Endothelial cell of umbilical vein (primary cell): ENCODE data around the gene CTSA. TPM values are rescaled to one million over a fixed set of nuclear protein-coding genes. Genes with fewer than 3 reads are reported as not detected.

Experiments
- BruUV-seq: library from RNA; stranded (reverse); fragments of 400-500 nt; replicated peaks from 2 replicates; lab custom pipeline; 2021; lab: Mats Ljungman, UMichigan
- CTCF ChIA-PET: fragments of 300-600, 350-600 bp; sonication (Branson Sonifier 250); formaldehyde crosslinking; loops from one replicate; lab custom pipeline; 2021; ENCODE audit warnings: antibody characterized with exemption, inconsistent platforms; lab: Charles Lee
- POLR2A ChIA-PET: fragments of 300-600, 350-600 bp; sonication (Branson Sonifier 250); formaldehyde crosslinking; loops from one replicate; lab custom pipeline; 2021; ENCODE audit warnings: antibody characterized with exemption, inconsistent platforms; lab: Charles Lee
- DNase-seq: peaks from one replicate; pipeline ENCODE4 v3.0.0-alpha.2; 2011; ENCODE audit warnings: low read depth, low spot score
- FAIRE-seq: peaks from 2 replicates; lab custom pipeline; 2011; peaks lifted over from hg19 to GRCh38; lab: Jason Lieb, UNC
- H2AFZ ChIP-seq: 2 replicates; pipeline ENCODE4 v1.6.0; 2012; ENCODE audit warnings: low read depth, low read length, control low read depth, inconsistent platforms
- H3K27ac ChIP-seq: 2 replicates; pipeline ENCODE4 v1.5.1; 2011; ENCODE audit warnings: low read depth, mild to moderate bottlenecking, control low read depth, low read length, moderate library complexity; ENCODE audit not compliant: insufficient read depth
- H3K27me3 ChIP-seq, 2 experiments: 2 replicates each; pipeline versions ENCODE4 v1.6.0 to v1.6.1; 2011; ENCODE audit warnings: low read length in 2 of 2, mixed read lengths in 1 of 2; ENCODE audit not compliant: control insufficient read depth in 2 of 2, insufficient read depth in 2 of 2
- H3K36me3 ChIP-seq, 2 experiments: 2 replicates in 1 of 2; 3 replicates in 1 of 2; pipeline ENCODE4 v1.5.1; 2011; ENCODE audit warnings: low read length in 2 of 2, mild to moderate bottlenecking in 1 of 2, moderate library complexity in 1 of 2; ENCODE audit not compliant: control insufficient read depth in 2 of 2, insufficient read depth in 2 of 2; ENCODE audit errors: extremely low read depth in 1 of 2
- H3K4me1 ChIP-seq: 3 replicates; pipeline ENCODE4 v1.5.1; 2011; ENCODE audit warnings: mild to moderate bottlenecking, low read length; ENCODE audit not compliant: control insufficient read depth, insufficient read depth; ENCODE audit errors: extremely low read depth
- H3K4me2 ChIP-seq: 2 replicates; pipeline ENCODE4 v1.6.1; 2011; ENCODE audit warnings: low read length, control low read depth, mixed read lengths; ENCODE audit not compliant: insufficient read depth
- H3K4me3 ChIP-seq, 3 experiments: fragments of 200-600 bp in 1 of 3; sonication (generic), shearing (Covaris generic) in 1 of 3; replicated peaks in 1 of 3; 2 replicates each; pipeline ENCODE4 v1.5.1; 2011 to 2016; ENCODE audit warnings: control low read depth in 3 of 3, low read length in 3 of 3, mild to moderate bottlenecking in 2 of 3, inconsistent platforms in 1 of 3, low read depth in 1 of 3, moderate library complexity in 1 of 3; ENCODE audit not compliant: insufficient read depth in 1 of 3
- H3K79me2 ChIP-seq: 2 replicates; pipeline ENCODE4 v1.6.0; 2012; ENCODE audit warnings: low read length, inconsistent platforms; ENCODE audit not compliant: control insufficient read depth, insufficient read depth
- H3K9ac ChIP-seq: replicated peaks from 2 replicates; pipeline ENCODE3; 2011; ENCODE audit warnings: low read length, control low read depth; ENCODE audit not compliant: insufficient read depth; ENCODE audit errors: extremely low read depth
- H3K9me1 ChIP-seq: replicated peaks from 3 replicates; pipeline ENCODE4 v1.6.0; 2011; ENCODE audit warnings: mild to moderate bottlenecking, low read length; ENCODE audit not compliant: control insufficient read depth, insufficient read depth; ENCODE audit errors: extremely low read depth
- H3K9me3 ChIP-seq: replicated peaks from 2 replicates; pipeline ENCODE4 v1.5.1; 2012; ENCODE audit warnings: low read length, inconsistent platforms; ENCODE audit not compliant: control insufficient read depth, insufficient read depth
- H4K20me1 ChIP-seq: replicated peaks from 2 replicates; pipeline ENCODE3; 2011; ENCODE audit warnings: mild to moderate bottlenecking, low read length; ENCODE audit not compliant: control insufficient read depth, insufficient read depth; ENCODE audit errors: extremely low read depth
- EZH2 ChIP-seq: IDR thresholded peaks from 2 replicates; pipeline ENCODE4 v1.6.1; 2012; ENCODE audit warnings: borderline replicate concordance, low read depth, mild to moderate bottlenecking, moderate library complexity, low read length, inconsistent platforms; ENCODE audit not compliant: severe bottlenecking
- FOS ChIP-seq: IDR thresholded peaks from 2 replicates; pipeline ENCODE4 v1.6.1; 2011; ENCODE audit warnings: mild to moderate bottlenecking, low read length, moderate library complexity, borderline replicate concordance; ENCODE audit not compliant: insufficient read depth
- GATA2 ChIP-seq: IDR thresholded peaks from 2 replicates; pipeline ENCODE4 v1.7.0; 2011; ENCODE audit warnings: low read depth, mild to moderate bottlenecking, moderate library complexity, mixed read lengths, low read length; ENCODE audit not compliant: insufficient read length, insufficient read depth
- JUN ChIP-seq: IDR thresholded peaks from 2 replicates; pipeline ENCODE4 v1.6.1; 2011; ENCODE audit warnings: borderline replicate concordance, low read depth; ENCODE audit not compliant: insufficient read length, insufficient read depth
- MYC ChIP-seq: IDR thresholded peaks from one replicate; pipeline ENCODE4 v1.6.1; 2011; ENCODE audit warnings: mild to moderate bottlenecking, low read depth, low read length
- POLR2A ChIP-seq: IDR thresholded peaks from 2 replicates; pipeline ENCODE4 v1.6.1; 2012; ENCODE audit warnings: low read depth, mild to moderate bottlenecking, control low read depth, low read length
- POLR2AphosphoS5 ChIP-seq: IDR thresholded peaks from 2 replicates; pipeline ENCODE4 v1.6.1; 2012; ENCODE audit warnings: low read depth, mild to moderate bottlenecking, control low read depth, low read length, moderate library complexity; ENCODE audit not compliant: insufficient read depth
- dilution Hi-C: fragments of 300-500 bp; cut with MboI; formaldehyde crosslinking; loops from one replicate; pipeline ENCODE4 v1.15.0; 2019; ENCODE audit warnings: low sequenced_read_pairs; ENCODE audit not compliant: extremely low pct_ligation_motif_present
- intact Hi-C: fragments of 100-400 bp; cut with micrococcal nuclease; formaldehyde crosslinking; loops from one replicate; pipeline ENCODE4 v1.10.0; 2022
- polyA plus RNA-seq, 4 experiments: library from polyadenylated mRNA; depleted of rRNA in 3 of 4; stranded (reverse) in 3 of 4; unstranded in 1 of 4; fragments of >200 nt; gene quantifications; 2 replicates each; pipeline versions ENCODE4 v1.2.1 to v1.2.3, GENCODE V29; 2011 to 2012; ENCODE audit warnings: missing spikeins in 1 of 4
- total RNA-seq: library from RNA; stranded (reverse); gene quantifications from 2 replicates; pipeline ENCODE4 v1.2.3, GENCODE V29; 2021
- TF ChIP-seq, protein P1 (sequence below): IDR thresholded peaks from 2 replicates; pipeline ENCODE4 v1.6.1; 2011; ENCODE audit not compliant: insufficient read depth, insufficient read length
- TF ChIP-seq, protein P2 (sequence below), 2 donors: IDR thresholded peaks; 1 replicate in 1 of 2; 2 replicates in 1 of 2; pipeline ENCODE4 v1.5.1; 2011; ENCODE audit warnings: low read length in 2 of 2, mild to moderate bottlenecking in 2 of 2, moderate library complexity in 2 of 2, control low read depth in 1 of 2, inconsistent platforms in 1 of 2, low read depth in 1 of 2; ENCODE audit not compliant: insufficient read depth in 1 of 2; ENCODE audit errors: extremely low read depth in 1 of 2

The CTSA gene
- total and polyA plus RNA-seq, 2 donors (not counting 3 experiments of a cell fraction or from before 2014, with no cell fraction given): 169 to 409 TPM

DNA sequence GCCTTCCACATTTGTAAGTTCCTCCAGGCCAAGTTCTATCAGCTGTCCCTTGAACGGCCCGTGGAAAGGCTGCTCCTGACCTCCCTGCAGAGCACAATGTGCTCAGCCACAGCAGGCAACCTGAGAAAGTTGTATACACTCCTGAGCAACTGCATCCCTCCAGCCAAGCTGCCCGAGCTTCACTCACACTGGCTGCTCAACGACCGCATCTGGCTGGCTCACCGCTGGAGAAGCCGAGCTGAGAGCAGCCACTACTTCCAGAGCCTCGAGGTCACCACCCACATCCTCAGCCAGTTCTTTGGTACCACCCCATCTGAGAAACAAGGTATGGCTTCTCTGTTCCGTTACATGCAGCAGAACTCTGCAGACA lies 8.1 kb upstream of the CTSA start:
- POLR2A ChIA-PET: interaction anchor here (0.7 kb wide), 1 partner anchor 52 kb away, joined by 4 read pairs; no protein-coding TSS in a partner anchor
- H3K27ac ChIP-seq: no peak overlapping the region
- no peaks in the 10 kb centered on the region for H3K9me3 ChIP-seq
- H3K36me3 ChIP-seq: peaks cover 4 to 19% of the 10 kb centered on the region in 2 experiments
- peaks cover 11% of the 10 kb centered on the region for H3K4me1 ChIP-seq
- no peak overlapping the region for H3K9ac ChIP-seq
- H3K27me3 ChIP-seq: no peaks in the 10 kb centered on the region
- DNase-seq (no peak), FAIRE-seq (no peak)
- TF ChIP-seq JUN: no peak
- TF ChIP-seq, protein P1, sequence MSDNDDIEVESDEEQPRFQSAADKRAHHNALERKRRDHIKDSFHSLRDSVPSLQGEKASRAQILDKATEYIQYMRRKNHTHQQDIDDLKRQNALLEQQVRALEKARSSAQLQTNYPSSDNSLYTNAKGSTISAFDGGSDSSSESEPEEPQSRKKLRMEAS: no peak
- TF ChIP-seq GATA2: no peak
- no peak for TF ChIP-seq MYC
- TF ChIP-seq POLR2A: no peak
- no peak for TF ChIP-seq FOS
- H3K4me3 ChIP-seq: no peak overlapping the region
- H3K79me2 ChIP-seq: peaks cover 24% of the 10 kb centered on the region
- no peak overlapping the region for H3K4me2 ChIP-seq
- no peaks in the 10 kb centered on the region for H4K20me1 ChIP-seq
- H3K9me1 ChIP-seq: no peaks in the 10 kb centered on the region
- CTCF ChIA-PET: interaction anchor here (1.2 to 2.5 kb wide), 2 partner anchors 27 to 87 kb away, joined by 3 to 11 read pairs; no protein-coding TSS in a partner anchor
- no peak overlapping the region for H2AFZ ChIP-seq
- BruUV-seq: no TSS peak
- dilution Hi-C loops: no loop called here
- intact Hi-C loops: no loop called here

DNA sequence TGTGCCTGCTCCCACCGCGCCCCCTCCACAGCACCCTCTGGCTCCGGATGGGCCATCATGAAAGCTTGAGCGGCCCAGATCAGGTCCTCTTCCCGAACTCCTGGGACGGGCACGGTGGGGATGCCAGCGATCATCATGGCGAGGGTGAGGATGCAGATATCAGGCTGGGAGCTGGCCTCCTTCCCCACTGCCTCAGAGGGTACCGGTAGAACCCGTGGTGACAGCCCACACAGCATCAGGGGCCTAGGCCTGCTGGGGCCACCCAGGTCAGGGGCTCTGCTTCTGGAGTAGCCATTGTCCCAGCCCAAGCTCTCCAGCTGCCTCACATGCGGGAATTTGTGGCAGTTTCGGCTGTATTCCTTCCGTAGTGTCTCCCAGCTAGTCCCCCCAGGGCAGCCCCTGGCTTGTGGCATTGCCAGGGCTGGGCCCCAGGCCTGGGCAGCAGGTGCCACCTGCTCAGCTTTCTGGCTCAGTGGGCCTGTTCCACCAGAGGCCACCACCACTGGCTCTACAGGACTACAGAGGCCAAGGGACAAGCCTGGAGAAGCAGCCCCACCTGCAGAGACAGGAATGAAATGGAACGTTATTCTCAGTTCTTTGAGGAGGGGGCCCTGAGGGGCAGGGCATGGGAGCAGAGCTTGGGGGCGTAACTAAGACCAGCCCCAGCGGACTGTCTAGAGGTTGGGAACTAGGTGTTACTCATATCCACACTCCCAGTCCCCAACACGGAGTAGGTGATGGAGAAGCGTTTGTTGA lies 4.4 kb upstream of the CTSA start:
- Histone ChIP-seq H3K4me1 (peaks cover 19% of the 10 kb centered on the region), H3K4me2 (no peak overlapping the region), H3K27me3 (no peaks in the 10 kb centered on the region), H3K9me3 (no peaks in the 10 kb centered on the region), H3K9me1 (no peaks in the 10 kb centered on the region), H2AFZ (no peak overlapping the region), H3K79me2 (peaks cover 18% of the 10 kb centered on the region), H3K4me3 (no peak overlapping the region), H3K9ac (no peak overlapping the region), H3K36me3 (peaks cover 4 to 17% of the 10 kb centered on the region in 2 experiments), H4K20me1 (no peaks in the 10 kb centered on the region), H3K27ac (no peak overlapping the region)
- intact Hi-C loops: no loop called here
- TF ChIP-seq EZH2 (no peak), GATA2 (no peak), POLR2AphosphoS5 (no peak), JUN (no peak), MYC (no peak), FOS (no peak), POLR2A (no peak)
- TF ChIP-seq, protein P1: no peak
- TF ChIP-seq, protein P2, sequence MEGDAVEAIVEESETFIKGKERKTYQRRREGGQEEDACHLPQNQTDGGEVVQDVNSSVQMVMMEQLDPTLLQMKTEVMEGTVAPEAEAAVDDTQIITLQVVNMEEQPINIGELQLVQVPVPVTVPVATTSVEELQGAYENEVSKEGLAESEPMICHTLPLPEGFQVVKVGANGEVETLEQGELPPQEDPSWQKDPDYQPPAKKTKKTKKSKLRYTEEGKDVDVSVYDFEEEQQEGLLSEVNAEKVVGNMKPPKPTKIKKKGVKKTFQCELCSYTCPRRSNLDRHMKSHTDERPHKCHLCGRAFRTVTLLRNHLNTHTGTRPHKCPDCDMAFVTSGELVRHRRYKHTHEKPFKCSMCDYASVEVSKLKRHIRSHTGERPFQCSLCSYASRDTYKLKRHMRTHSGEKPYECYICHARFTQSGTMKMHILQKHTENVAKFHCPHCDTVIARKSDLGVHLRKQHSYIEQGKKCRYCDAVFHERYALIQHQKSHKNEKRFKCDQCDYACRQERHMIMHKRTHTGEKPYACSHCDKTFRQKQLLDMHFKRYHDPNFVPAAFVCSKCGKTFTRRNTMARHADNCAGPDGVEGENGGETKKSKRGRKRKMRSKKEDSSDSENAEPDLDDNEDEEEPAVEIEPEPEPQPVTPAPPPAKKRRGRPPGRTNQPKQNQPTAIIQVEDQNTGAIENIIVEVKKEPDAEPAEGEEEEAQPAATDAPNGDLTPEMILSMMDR (IDR thresholded peaks at IDR 0.05; ENCODE audit: extremely low read depth in 1 of 2, insufficient read depth in 1 of 2, low read depth in 1 of 2, low read length in 2 of 2): no peak
- CTCF ChIA-PET: interaction anchor here (1.5 kb wide), 1 partner anchor 63 kb away, joined by 4 read pairs; no protein-coding TSS in a partner anchor
- no peak for DNase-seq
- dilution Hi-C loops: no loop called here
- BruUV-seq: no TSS peak
- FAIRE-seq: no peak
- POLR2A ChIA-PET: no interaction called here
